HEK293 (cell line): ENCODE data around the gene CC2D1A.

Experiments
- CTCF ChIA-PET: fragments of 350-600 bp; formaldehyde crosslinking; extraction: SDS; loops from one replicate; lab custom pipeline; 2021; ENCODE audit warnings: antibody characterized with exemption; lab: Yijun Ruan, JAX
- POLR2A ChIA-PET: fragments of 300-600 bp; formaldehyde crosslinking; extraction: SDS; loops from one replicate; lab custom pipeline; 2020; ENCODE audit warnings: antibody characterized with exemption, inconsistent platforms; lab: Yijun Ruan, JAX
- H3K27ac ChIP-seq: fragments of 200-500 bp; sonication (Bioruptor generic); 2 replicates; pipeline ENCODE4 v1.5.1; 2014; ENCODE audit warnings: low read depth, low read length, control low read depth, inconsistent platforms; ENCODE audit errors: extremely low read depth
- H3K36me3 ChIP-seq, 2 experiments: fragments of 200-500 bp in 1 of 2; sonication (Bioruptor generic) in 1 of 2; 1 replicate in 1 of 2; 2 replicates in 1 of 2; pipeline ENCODE4 v1.5.1; 2014 to 2017; ENCODE audit warnings: inconsistent platforms in 2 of 2, low read length in 2 of 2; ENCODE audit not compliant: control insufficient read depth in 2 of 2, insufficient read depth in 1 of 2
- H3K4me1 ChIP-seq: fragments of 200-500 bp; sonication (Bioruptor generic); 2 replicates; pipeline ENCODE4 v1.5.1; 2014; ENCODE audit warnings: mild to moderate bottlenecking, low read length, inconsistent platforms; ENCODE audit not compliant: control insufficient read depth, insufficient read depth
- H3K4me3 ChIP-seq: 2 replicates; pipeline ENCODE4 v1.5.1; 2011; ENCODE audit warnings: low read depth, mild to moderate bottlenecking, control low read depth, low read length, moderate library complexity
- H3K9me3 ChIP-seq: fragments of 200-500 bp; sonication (Bioruptor generic); 2 replicates; pipeline ENCODE4 v1.5.1; 2014; ENCODE audit warnings: low read depth, low read length, inconsistent platforms; ENCODE audit not compliant: control insufficient read depth, insufficient read depth
- FEZF1 ChIP-seq: fragments of 450-650 bp; formaldehyde crosslinking; IDR thresholded peaks from 2 replicates; pipeline ENCODE4 v1.5.1; 2016; ENCODE audit warnings: missing biosample characterization, missing genetic modification characterization
- IKZF3 ChIP-seq: fragments of 450-650 bp; IDR thresholded peaks from 2 replicates; pipeline ENCODE4 v1.5.0; 2018; ENCODE audit warnings: missing biosample characterization, mild to moderate bottlenecking, missing genetic modification characterization, moderate library complexity
- MEIS1 ChIP-seq: sonication (generic); formaldehyde crosslinking; IDR thresholded peaks from 2 replicates; pipeline ENCODE4 v1.8.1; 2022; ENCODE audit warnings: missing genetic modification reagents, mild to moderate bottlenecking, borderline replicate concordance
- PRDM1 ChIP-seq: fragments of 450-650 bp; formaldehyde crosslinking; IDR thresholded peaks from 2 replicates; pipeline ENCODE4; 2016; ENCODE audit warnings: missing biosample characterization, missing genetic modification characterization
- TRIM28 ChIP-seq: IDR thresholded peaks from 2 replicates; pipeline ENCODE4 v1.6.1; 2011; ENCODE audit warnings: low read length, control low read depth, borderline replicate concordance
- YY2 ChIP-seq: fragments of 450-650 bp; formaldehyde crosslinking; IDR thresholded peaks from 2 replicates; pipeline ENCODE4 v1.5.1; 2016; ENCODE audit warnings: missing biosample characterization, missing genetic modification characterization
- ZNF19 ChIP-seq: fragments of 450-650 bp; formaldehyde crosslinking; IDR thresholded peaks from 2 replicates; pipeline ENCODE4; 2016; ENCODE audit warnings: missing biosample characterization, missing genetic modification characterization, low read depth
- ZNF2 ChIP-seq: fragments of 450-650 bp; formaldehyde crosslinking; IDR thresholded peaks from 2 replicates; pipeline ENCODE4 v1.5.1; 2016; ENCODE audit warnings: missing biosample characterization, missing genetic modification characterization
- ZNF37A ChIP-seq: fragments of 450-650 bp; IDR thresholded peaks from 2 replicates; pipeline ENCODE4 v1.5.1; 2018; ENCODE audit warnings: missing biosample characterization, missing genetic modification characterization
- ZNF416 ChIP-seq: fragments of 450-650 bp; formaldehyde crosslinking; IDR thresholded peaks from 2 replicates; pipeline ENCODE4 v1.5.1; 2016; ENCODE audit warnings: missing biosample characterization, missing genetic modification characterization
- TF ChIP-seq, protein P1 (sequence below): fragments of 450-650 bp; formaldehyde crosslinking; IDR thresholded peaks from 2 replicates; pipeline ENCODE4 v1.5.1; 2016; ENCODE audit warnings: missing biosample characterization, missing genetic modification characterization
- TF ChIP-seq, protein P2 (sequence below): fragments of 450-650 bp; formaldehyde crosslinking; IDR thresholded peaks from 2 replicates; pipeline ENCODE4 v1.5.1; 2016; ENCODE audit warnings: missing biosample characterization, missing genetic modification characterization
- TF ChIP-seq, protein P3 (sequence below): fragments of 450-650 bp; formaldehyde crosslinking; IDR thresholded peaks from 2 replicates; pipeline ENCODE4 v1.5.1; 2016; ENCODE audit warnings: missing biosample characterization, missing genetic modification characterization
- TF ChIP-seq, protein P4 (sequence below): fragments of 450-650 bp; formaldehyde crosslinking; IDR thresholded peaks from 2 replicates; pipeline ENCODE4 v1.5.1; 2016; ENCODE audit warnings: missing biosample characterization, missing genetic modification characterization

The CC2D1A gene

DNA sequence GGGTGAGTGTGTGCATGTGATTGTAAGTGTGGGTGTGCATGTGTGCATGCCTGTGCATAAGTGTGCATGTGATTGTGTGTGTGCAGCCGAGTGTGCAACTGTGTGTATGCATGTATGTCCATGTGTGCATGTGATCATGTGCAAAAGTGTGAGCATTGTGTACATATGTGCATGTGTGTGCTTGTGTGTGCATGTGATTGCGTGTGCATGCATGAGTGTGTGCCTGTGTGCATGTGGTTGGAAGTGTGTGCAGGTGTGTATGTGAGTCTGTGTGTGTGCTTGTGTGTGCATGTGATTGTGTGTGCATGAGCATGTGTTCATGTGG is 28.7 kb downstream of the CC2D1A start (continued):
- TF ChIP-seq FEZF1 (tag by site-specific recombination): no peak
- TF ChIP-seq YY2 (tag by site-specific recombination): no peak
- TF ChIP-seq IKZF3 (tag by site-specific recombination): no peak
- no peak for TF ChIP-seq MEIS1
- TF ChIP-seq, protein P1, sequence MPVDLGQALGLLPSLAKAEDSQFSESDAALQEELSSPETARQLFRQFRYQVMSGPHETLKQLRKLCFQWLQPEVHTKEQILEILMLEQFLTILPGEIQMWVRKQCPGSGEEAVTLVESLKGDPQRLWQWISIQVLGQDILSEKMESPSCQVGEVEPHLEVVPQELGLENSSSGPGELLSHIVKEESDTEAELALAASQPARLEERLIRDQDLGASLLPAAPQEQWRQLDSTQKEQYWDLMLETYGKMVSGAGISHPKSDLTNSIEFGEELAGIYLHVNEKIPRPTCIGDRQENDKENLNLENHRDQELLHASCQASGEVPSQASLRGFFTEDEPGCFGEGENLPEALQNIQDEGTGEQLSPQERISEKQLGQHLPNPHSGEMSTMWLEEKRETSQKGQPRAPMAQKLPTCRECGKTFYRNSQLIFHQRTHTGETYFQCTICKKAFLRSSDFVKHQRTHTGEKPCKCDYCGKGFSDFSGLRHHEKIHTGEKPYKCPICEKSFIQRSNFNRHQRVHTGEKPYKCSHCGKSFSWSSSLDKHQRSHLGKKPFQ (tag by site-specific recombination): peak; percentile 91
- 0 out of 2 replicates have a peak, but pooled peaks have one; percentile 8 for TF ChIP-seq ZNF2
- no peak for TF ChIP-seq ZNF416 (tag by site-specific recombination)
- no peak for TF ChIP-seq ZNF19 (tag by site-specific recombination)
- no peak for TF ChIP-seq ZNF37A (tag by site-specific recombination)
- TF ChIP-seq PRDM1 (tag by site-specific recombination): no peak
- no peak for TF ChIP-seq TRIM28

DNA sequence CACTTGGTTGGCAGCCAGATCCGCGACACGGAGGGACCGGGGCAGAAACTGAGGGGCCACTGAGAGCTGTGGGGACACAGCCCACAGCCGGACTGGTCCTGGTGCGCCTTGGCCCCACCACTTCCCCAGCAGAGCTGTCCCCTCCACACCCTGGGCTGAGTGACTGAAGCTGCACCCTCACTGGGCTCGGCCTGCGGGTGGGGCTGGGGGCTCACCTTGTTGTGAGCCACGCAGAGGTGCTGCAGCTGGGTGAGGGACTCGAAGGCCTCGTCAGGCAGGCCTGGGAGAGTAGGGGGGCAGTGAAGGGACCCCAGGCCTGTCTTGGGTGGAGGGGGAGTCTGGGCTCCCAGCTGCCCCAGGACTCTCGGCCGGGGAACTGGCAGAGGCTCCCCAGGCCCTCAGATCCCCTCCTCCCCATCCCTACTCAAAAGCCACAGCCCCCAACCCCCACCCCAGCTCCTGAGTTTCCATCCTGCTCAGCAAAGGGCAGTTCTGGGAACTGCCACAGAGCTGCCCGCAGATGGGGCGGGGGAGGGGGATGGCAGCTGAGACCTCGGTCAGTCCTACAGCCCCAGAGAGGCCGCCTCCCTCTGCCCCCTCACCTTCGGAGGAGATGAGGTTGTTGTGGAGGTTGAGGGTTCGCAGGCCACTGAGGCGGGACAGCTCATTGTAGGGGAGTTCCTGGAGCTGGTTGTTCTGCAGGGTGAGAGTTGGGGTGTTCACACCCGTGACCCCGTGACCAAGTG is 29.9 kb downstream of the CC2D1A start:
- CTCF ChIA-PET: interaction anchor here (0.8 kb wide), 1 partner anchor 17 kb away, joined by 3 read pairs; no protein-coding TSS in a partner anchor
- TF ChIP-seq, protein P2, sequence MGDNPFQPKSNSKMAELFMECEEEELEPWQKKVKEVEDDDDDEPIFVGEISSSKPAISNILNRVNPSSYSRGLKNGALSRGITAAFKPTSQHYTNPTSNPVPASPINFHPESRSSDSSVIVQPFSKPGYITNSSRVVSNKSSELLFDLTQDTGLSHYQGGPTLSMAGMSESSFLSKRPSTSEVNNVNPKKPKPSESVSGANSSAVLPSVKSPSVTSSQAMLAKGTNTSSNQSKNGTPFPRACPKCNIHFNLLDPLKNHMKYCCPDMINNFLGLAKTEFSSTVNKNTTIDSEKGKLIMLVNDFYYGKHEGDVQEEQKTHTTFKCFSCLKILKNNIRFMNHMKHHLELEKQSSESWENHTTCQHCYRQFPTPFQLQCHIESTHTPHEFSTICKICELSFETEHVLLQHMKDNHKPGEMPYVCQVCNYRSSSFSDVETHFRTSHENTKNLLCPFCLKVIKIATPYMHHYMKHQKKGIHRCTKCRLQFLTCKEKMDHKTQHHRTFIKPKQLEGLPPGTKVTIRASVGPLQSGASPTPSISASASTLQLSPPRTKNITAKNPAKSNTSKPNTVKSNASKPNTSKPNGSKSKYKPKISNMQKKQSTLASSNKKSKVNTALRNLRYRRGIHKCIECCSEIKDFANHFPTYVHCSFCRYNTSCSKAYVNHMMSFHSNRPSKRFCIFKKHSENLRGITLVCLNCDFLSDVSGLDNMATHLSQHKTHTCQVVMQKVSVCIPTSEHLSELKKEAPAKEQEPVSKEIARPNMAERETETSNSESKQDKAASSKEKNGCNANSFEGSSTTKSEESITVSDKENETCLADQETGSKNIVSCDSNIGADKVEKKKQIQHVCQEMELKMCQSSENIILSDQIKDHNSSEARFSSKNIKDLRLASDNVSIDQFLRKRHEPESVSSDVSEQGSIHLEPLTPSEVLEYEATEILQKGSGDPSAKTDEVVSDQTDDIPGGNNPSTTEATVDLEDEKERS (tag by site-specific recombination): no peak
- TF ChIP-seq, protein P3, sequence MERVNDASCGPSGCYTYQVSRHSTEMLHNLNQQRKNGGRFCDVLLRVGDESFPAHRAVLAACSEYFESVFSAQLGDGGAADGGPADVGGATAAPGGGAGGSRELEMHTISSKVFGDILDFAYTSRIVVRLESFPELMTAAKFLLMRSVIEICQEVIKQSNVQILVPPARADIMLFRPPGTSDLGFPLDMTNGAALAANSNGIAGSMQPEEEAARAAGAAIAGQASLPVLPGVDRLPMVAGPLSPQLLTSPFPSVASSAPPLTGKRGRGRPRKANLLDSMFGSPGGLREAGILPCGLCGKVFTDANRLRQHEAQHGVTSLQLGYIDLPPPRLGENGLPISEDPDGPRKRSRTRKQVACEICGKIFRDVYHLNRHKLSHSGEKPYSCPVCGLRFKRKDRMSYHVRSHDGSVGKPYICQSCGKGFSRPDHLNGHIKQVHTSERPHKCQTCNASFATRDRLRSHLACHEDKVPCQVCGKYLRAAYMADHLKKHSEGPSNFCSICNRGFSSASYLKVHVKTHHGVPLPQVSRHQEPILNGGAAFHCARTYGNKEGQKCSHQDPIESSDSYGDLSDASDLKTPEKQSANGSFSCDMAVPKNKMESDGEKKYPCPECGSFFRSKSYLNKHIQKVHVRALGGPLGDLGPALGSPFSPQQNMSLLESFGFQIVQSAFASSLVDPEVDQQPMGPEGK (tag by site-specific recombination): 0 out of 2 replicates have a peak, but pooled peaks have one; percentile 6
- TF ChIP-seq, protein P4, sequence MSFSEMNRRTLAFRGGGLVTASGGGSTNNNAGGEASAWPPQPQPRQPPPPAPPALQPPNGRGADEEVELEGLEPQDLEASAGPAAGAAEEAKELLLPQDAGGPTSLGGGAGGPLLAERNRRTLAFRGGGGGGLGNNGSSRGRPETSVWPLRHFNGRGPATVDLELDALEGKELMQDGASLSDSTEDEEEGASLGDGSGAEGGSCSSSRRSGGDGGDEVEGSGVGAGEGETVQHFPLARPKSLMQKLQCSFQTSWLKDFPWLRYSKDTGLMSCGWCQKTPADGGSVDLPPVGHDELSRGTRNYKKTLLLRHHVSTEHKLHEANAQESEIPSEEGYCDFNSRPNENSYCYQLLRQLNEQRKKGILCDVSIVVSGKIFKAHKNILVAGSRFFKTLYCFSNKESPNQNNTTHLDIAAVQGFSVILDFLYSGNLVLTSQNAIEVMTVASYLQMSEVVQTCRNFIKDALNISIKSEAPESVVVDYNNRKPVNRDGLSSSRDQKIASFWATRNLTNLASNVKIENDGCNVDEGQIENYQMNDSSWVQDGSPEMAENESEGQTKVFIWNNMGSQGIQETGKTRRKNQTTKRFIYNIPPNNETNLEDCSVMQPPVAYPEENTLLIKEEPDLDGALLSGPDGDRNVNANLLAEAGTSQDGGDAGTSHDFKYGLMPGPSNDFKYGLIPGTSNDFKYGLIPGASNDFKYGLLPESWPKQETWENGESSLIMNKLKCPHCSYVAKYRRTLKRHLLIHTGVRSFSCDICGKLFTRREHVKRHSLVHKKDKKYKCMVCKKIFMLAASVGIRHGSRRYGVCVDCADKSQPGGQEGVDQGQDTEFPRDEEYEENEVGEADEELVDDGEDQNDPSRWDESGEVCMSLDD (tag by site-specific recombination): peak; percentile 80
- TF ChIP-seq, all 188 proteins: peak for 2
- H3K4me3 ChIP-seq: no peak overlapping the region

More for the DNA sequence above, 29.9 kb downstream of the CC2D1A start:
- POLR2A ChIA-PET: no interaction called here
- no peaks in the 10 kb centered on the region for H3K4me1 ChIP-seq
- H3K27ac ChIP-seq: no peak overlapping the region
- H3K36me3 ChIP-seq: peaks cover 0 to 6% of the 10 kb centered on the region in 2 experiments; a peak in 2 of 3 replicates
- no peaks in the 10 kb centered on the region for H3K9me3 ChIP-seq
